H9 (cell line): ENCODE results near the gene MYBPHL. TPM values are rescaled to one million over a fixed set of nuclear protein-coding genes. Genes with fewer than 3 reads are reported as not detected.

Experiments used
- DNase-seq: peaks from one replicate; pipeline ENCODE4 v3.0.0-alpha.2; 2017
- H2AFZ ChIP-seq: one replicate; pipeline ENCODE4 v1.6.1; 2013; ENCODE audit warnings: mild to moderate bottlenecking, low read length, control low read depth, moderate library complexity
- H2AK5ac ChIP-seq: 2 replicates; pipeline ENCODE4 v1.6.1; 2013; ENCODE audit warnings: low read length, control low read depth, mixed read lengths; ENCODE audit not compliant: insufficient read length
- H2BK120ac ChIP-seq: one replicate; pipeline ENCODE4 v1.6.1; 2013; ENCODE audit warnings: low read depth, mild to moderate bottlenecking, low read length, control low read depth, inconsistent platforms; ENCODE audit not compliant: poor library complexity, severe bottlenecking
- H2BK12ac ChIP-seq: 2 replicates; pipeline ENCODE4 v1.6.1; 2013; ENCODE audit warnings: low read length, control low read depth, mixed read lengths, low read depth; ENCODE audit not compliant: insufficient read length
- H2BK15ac ChIP-seq: 2 replicates; pipeline ENCODE4 v1.6.1; 2013; ENCODE audit warnings: low read depth, low read length, control low read depth
- H2BK20ac ChIP-seq: one replicate; pipeline ENCODE4 v1.6.1; 2013; ENCODE audit warnings: low read depth, mild to moderate bottlenecking, low read length, control low read depth, inconsistent platforms; ENCODE audit not compliant: poor library complexity, severe bottlenecking
- H2BK5ac ChIP-seq: 2 replicates; pipeline ENCODE4 v1.6.1; 2013; ENCODE audit warnings: low read length, control low read depth, mixed read lengths; ENCODE audit not compliant: insufficient read length
- H3K14ac ChIP-seq: 2 replicates; pipeline ENCODE4 v1.6.1; 2013; ENCODE audit warnings: low read length, control low read depth; ENCODE audit not compliant: insufficient read depth
- H3K18ac ChIP-seq: 2 replicates; pipeline ENCODE4 v1.6.1; 2013; ENCODE audit warnings: low read depth, mild to moderate bottlenecking, mixed read lengths, low read length, control low read depth; ENCODE audit not compliant: insufficient read length
- H3K23ac ChIP-seq: 2 replicates; pipeline ENCODE4 v1.6.1; 2013; ENCODE audit warnings: low read length, control low read depth, mixed read lengths, low read depth; ENCODE audit not compliant: insufficient read length
- H3K23me2 ChIP-seq: 2 replicates; pipeline ENCODE4 v1.6.1; 2013; ENCODE audit warnings: low read depth, mild to moderate bottlenecking, mixed read lengths, low read length, control low read depth; ENCODE audit not compliant: insufficient read length, poor library complexity, severe bottlenecking
- H3K27ac ChIP-seq: 2 replicates; pipeline ENCODE4 v1.5.1; 2013; ENCODE audit warnings: low read length, control low read depth, mixed read lengths, low read depth; ENCODE audit not compliant: insufficient read length
- H3K27me3 ChIP-seq: 2 replicates; pipeline ENCODE4 v1.6.1; 2013; ENCODE audit warnings: low read length, control low read depth, inconsistent platforms; ENCODE audit not compliant: insufficient read depth
- H3K4ac ChIP-seq: 2 replicates; pipeline ENCODE4 v1.6.1; 2013; ENCODE audit warnings: low read depth, mild to moderate bottlenecking, control low read depth, inconsistent platforms, low read length, moderate library complexity
- H3K4me1 ChIP-seq: 2 replicates; pipeline ENCODE4 v1.6.1; 2013; ENCODE audit warnings: low read length, control low read depth, inconsistent platforms; ENCODE audit not compliant: insufficient read depth
- H3K4me2 ChIP-seq: 2 replicates; pipeline ENCODE4 v1.6.1; 2013; ENCODE audit warnings: low read length, control low read depth, mixed read lengths; ENCODE audit not compliant: insufficient read length, insufficient read depth
- H3K56ac ChIP-seq: 2 replicates; pipeline ENCODE4 v1.6.1; 2013; ENCODE audit warnings: low read depth, mild to moderate bottlenecking, mixed read lengths, low read length, control low read depth; ENCODE audit not compliant: insufficient read length
- H3K79me1 ChIP-seq: 2 replicates; pipeline ENCODE4 v1.6.1; 2013; ENCODE audit warnings: low read depth, mild to moderate bottlenecking, moderate library complexity, low read length, control low read depth, inconsistent platforms; ENCODE audit not compliant: insufficient read depth, poor library complexity, severe bottlenecking
- H3K79me2 ChIP-seq: 2 replicates; pipeline ENCODE4 v1.6.1; 2013; ENCODE audit warnings: low read length, control low read depth, inconsistent platforms; ENCODE audit not compliant: insufficient read depth
- H3K9ac ChIP-seq: 2 replicates; pipeline ENCODE4 v1.6.1; 2013; ENCODE audit warnings: low read length, control low read depth, mixed read lengths; ENCODE audit not compliant: insufficient read length; ENCODE audit errors: extremely low read depth
- H3K9me3 ChIP-seq: one replicate; pipeline ENCODE4 v1.6.1; 2013; ENCODE audit warnings: low read depth, low read length, inconsistent platforms; ENCODE audit not compliant: control insufficient read depth
- H3T11ph ChIP-seq: one replicate; pipeline ENCODE4 v1.6.1; 2013; ENCODE audit warnings: mild to moderate bottlenecking, low read length, control low read depth, inconsistent platforms
- H4K20me1 ChIP-seq: one replicate; pipeline ENCODE4 v1.6.1; 2013; ENCODE audit not compliant: control insufficient read depth, insufficient read length, insufficient read depth
- H4K5ac ChIP-seq: 2 replicates; pipeline ENCODE4 v1.6.1; 2013; ENCODE audit warnings: low read depth, mild to moderate bottlenecking, mixed read lengths, low read length, control low read depth; ENCODE audit not compliant: insufficient read length
- H4K8ac ChIP-seq: replicated peaks from 2 replicates; pipeline ENCODE4 v1.6.1; 2013; ENCODE audit warnings: low read length, control low read depth, mixed read lengths, low read depth; ENCODE audit not compliant: insufficient read length
- H4K91ac ChIP-seq: 2 replicates; pipeline ENCODE4 v1.6.1; 2013; ENCODE audit warnings: low read depth, mild to moderate bottlenecking, moderate library complexity, mixed read lengths, low read length, control low read depth; ENCODE audit not compliant: insufficient read length
- H3K27ac Mint-ChIP-seq, 3 experiments: 2 replicates in 2 of 3; 3 replicates in 1 of 3; pipeline ENCODE4 v1.8.0; 2020 to 2021; ENCODE audit warnings: mixed read lengths in 3 of 3, mild to moderate bottlenecking in 1 of 3, moderate library complexity in 1 of 3
- H3K27me3 Mint-ChIP-seq: 2 replicates; pipeline ENCODE4 v1.8.0; 2021; ENCODE audit warnings: low read depth, mild to moderate bottlenecking, moderate library complexity, mixed read lengths
- H3K36me3 Mint-ChIP-seq, 3 experiments: 2 replicates in 2 of 3; 3 replicates in 1 of 3; pipeline ENCODE4 v1.8.0; 2020 to 2021; ENCODE audit warnings: low read depth in 3 of 3, mixed read lengths in 3 of 3; ENCODE audit not compliant: insufficient read depth in 1 of 3
- H3K4me1 Mint-ChIP-seq, 2 experiments: 2 replicates each; pipeline ENCODE4 v1.8.0; 2020; ENCODE audit warnings: mixed read lengths in 2 of 2
- H3K4me3 Mint-ChIP-seq, 2 experiments: 2 replicates in 1 of 2; 3 replicates in 1 of 2; pipeline ENCODE4 v1.8.0; 2020 to 2021; ENCODE audit warnings: mild to moderate bottlenecking in 2 of 2, mixed read lengths in 2 of 2, moderate library complexity in 1 of 2
- H3K9me3 Mint-ChIP-seq, 2 experiments: 2 replicates in 1 of 2; 3 replicates in 1 of 2; pipeline ENCODE4 v1.8.0; 2020; ENCODE audit warnings: mild to moderate bottlenecking in 2 of 2, mixed read lengths in 2 of 2, moderate library complexity in 1 of 2
- CTCF ChIP-seq: fragments of 200-600 bp; sonication (generic); conservative IDR thresholded peaks from 3 replicates; pipeline ENCODE4 v1.8.0; 2021; ENCODE audit warnings: antibody characterized with exemption, mild to moderate bottlenecking
- WGBS: extraction: QIAGEN DNeasy Blood & Tissue Kit; methylation state at CpG from one replicate; pipeline ENCODE4 v1.1.7; 2013; ENCODE audit warnings: missing lambda C conversion rate, low lambda C conversion rate, mixed read lengths; ENCODE audit not compliant: insufficient read length; ENCODE audit errors: extremely low coverage; 5-methylcytosine and 5-hydroxymethylcytosine counted together
- total RNA-seq: library from RNA; stranded (reverse); gene quantifications from 2 replicates; pipeline ENCODE4 v1.2.1, GENCODE V29; 2021

The MYBPHL gene
- total RNA-seq, 1 experiment from 2014 or later: 0.59 TPM

- Mint-ChIP-seq H3K4me1 (peaks cover 20 to 22% of the 10 kb centered on the region in 2 experiments), H3K27ac (no peak overlapping the region), H3K27me3 (no peaks in the 10 kb centered on the region), H3K36me3 (no peaks in the 10 kb centered on the region), H3K9me3 (no peaks in the 10 kb centered on the region), H3K4me3 (no peak overlapping the region)
- H3K4me2 ChIP-seq: no peak overlapping the region
- no peak overlapping the region for H2AK5ac ChIP-seq
- H3K23ac ChIP-seq: no peak overlapping the region
- no peaks in the 10 kb centered on the region for H3K23me2 ChIP-seq
- H3K9me3 ChIP-seq: no peaks in the 10 kb centered on the region
- no peak overlapping the region for H4K91ac ChIP-seq
- H3K9ac ChIP-seq: no peak overlapping the region
- H4K8ac ChIP-seq: no peak overlapping the region
- no peak overlapping the region for H2BK120ac ChIP-seq
- H2AFZ ChIP-seq: no peak overlapping the region
- WGBS: 100% methylated on average over 2 of the region's 5 CpGs
- H3K4ac ChIP-seq: no peak overlapping the region
- no peak overlapping the region for H2BK15ac ChIP-seq
- H4K5ac ChIP-seq: no peak overlapping the region
- no peak overlapping the region for H3T11ph ChIP-seq
- no peaks in the 10 kb centered on the region for H3K79me2 ChIP-seq
- no peak overlapping the region for H2BK5ac ChIP-seq
- H3K79me1 ChIP-seq: no peaks in the 10 kb centered on the region
- no peak overlapping the region for H3K27ac ChIP-seq
- H3K18ac ChIP-seq: no peak overlapping the region
- no peaks in the 10 kb centered on the region; the same call in 1 of the 2 replicates for H3K4me1 ChIP-seq
- H3K56ac ChIP-seq: no peak overlapping the region
- H2BK12ac ChIP-seq: no peak overlapping the region
- H3K27me3 ChIP-seq: no peaks in the 10 kb centered on the region
- H2BK20ac ChIP-seq: no peak overlapping the region
- no peak overlapping the region for H3K14ac ChIP-seq
- no peaks in the 10 kb centered on the region for H4K20me1 ChIP-seq
- no peak for DNase-seq
- TF ChIP-seq CTCF: no peak
Measured at GRCh38 chr1:109301874-109302273, 4.9 kb downstream of the MYBPHL start.
